Astrocyte (in vitro differentiated cells and primary cell): ENCODE measurements around the gene PXT1.

ENCODE experiments used
- CTCF ChIP-seq: IDR thresholded peaks from 2 replicates; pipeline ENCODE4 v1.5.1; 2011; ENCODE audit warnings: low read depth, mild to moderate bottlenecking, inconsistent platforms, low read length, moderate library complexity; ENCODE audit not compliant: insufficient read depth
- EZH2 ChIP-seq: IDR thresholded peaks from 2 replicates; pipeline ENCODE4 v1.6.1; 2012; ENCODE audit warnings: mild to moderate bottlenecking, low read length, inconsistent platforms; ENCODE audit not compliant: insufficient read depth

GRCh38 chr6:36381502-36382389, 60.9 kb downstream of the PXT1 start:
- TF ChIP-seq EZH2 (no peak), CTCF (no peak)
